Renal cortex interstitium (tissue), 11 donors: ENCODE results near the gene RORC. TPM values are rescaled to one million over a fixed set of nuclear protein-coding genes. Genes with fewer than 3 reads are reported as not detected.
A peak's percentile ranks its signal among the peaks of the same experiment; 100 is the strongest.

Experiments used
- DNase-seq, 11 donors: peaks; one replicate each; pipeline ENCODE4 v3.0.0-alpha.2; 2013; ENCODE audit warnings: low read depth in 9 of 11, low spot score in 4 of 11; ENCODE audit errors: extremely low read depth in 1 of 11
- polyA plus RNA-seq, 3 donors: library from polyadenylated mRNA; unstranded; fragments of 120-200 nt; gene quantifications; one replicate each; pipeline ENCODE4 v1.2.1, GENCODE V29; 2013; ENCODE audit not compliant: insufficient read length in 3 of 3

RORC gene
- polyA plus RNA-seq, 3 donors: 0.52 to 2.1 (median 0.75) TPM

DNA sequence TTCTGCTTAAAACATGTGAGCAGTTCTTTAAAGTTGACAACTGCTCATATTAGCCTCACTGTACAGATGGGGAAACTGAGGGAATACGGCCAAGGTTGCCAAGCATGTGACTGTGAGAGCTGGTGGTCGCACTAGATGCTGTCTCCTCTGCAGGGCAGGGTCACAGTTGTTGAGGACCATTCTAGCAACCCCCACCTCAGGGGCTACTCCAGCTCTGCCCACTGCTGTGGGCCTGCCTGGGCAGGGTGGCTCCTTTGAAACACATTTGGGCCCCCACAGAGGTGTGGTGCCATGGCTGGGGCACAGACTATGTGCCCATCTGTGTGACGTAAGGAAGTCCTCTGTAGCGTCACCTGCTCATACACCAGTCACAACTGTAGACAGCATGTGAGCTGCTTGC lies 21.1 kb upstream of the RORC start:
- no peak for DNase-seq

GRCh38 chr1:151851886-151852285 lies 20.3 kb upstream of the RORC start:
- no peak for DNase-seq

DNA sequence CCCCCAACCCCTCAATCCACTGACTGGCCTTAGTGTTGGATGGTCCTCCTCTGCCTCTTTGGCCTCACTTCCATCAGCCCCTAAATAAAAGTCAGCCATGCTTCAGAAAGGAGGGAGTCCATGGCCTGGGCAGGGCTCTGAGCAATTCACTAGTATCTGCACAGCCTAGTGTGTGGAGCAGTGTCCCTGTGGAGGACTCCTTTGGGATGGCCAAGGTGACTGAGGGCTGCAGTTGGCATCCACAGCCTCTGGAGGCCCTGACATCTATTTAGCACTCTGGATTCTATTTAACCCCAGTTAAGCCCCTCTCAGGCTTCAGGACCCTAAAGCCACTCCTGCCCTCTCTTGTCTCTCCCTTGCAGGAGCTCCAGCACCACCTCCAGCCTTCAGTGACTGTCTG lies 18.3 kb upstream of the RORC start:
- DNase-seq: no peak

DNA sequence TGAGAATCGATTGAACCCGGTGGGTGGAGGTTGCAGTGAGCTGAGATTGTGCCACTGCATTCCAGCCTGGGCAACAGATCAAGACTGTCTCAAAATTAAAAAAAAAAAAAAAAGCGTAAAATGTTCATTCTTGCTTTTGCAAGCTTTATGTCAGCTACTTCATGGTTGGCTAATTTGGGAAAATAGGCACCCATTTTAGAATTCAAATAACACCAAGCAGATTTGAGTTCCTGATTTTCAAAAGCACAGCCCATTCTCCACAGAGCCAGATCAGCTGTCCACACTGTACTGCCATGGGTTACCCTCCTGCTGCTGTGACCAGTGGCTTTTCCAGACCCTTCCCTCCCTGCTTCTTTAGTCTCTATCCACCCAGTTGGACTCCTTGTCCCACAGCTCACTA lies 17.5 kb upstream of the RORC start:
- DNase-seq: no peak

DNA sequence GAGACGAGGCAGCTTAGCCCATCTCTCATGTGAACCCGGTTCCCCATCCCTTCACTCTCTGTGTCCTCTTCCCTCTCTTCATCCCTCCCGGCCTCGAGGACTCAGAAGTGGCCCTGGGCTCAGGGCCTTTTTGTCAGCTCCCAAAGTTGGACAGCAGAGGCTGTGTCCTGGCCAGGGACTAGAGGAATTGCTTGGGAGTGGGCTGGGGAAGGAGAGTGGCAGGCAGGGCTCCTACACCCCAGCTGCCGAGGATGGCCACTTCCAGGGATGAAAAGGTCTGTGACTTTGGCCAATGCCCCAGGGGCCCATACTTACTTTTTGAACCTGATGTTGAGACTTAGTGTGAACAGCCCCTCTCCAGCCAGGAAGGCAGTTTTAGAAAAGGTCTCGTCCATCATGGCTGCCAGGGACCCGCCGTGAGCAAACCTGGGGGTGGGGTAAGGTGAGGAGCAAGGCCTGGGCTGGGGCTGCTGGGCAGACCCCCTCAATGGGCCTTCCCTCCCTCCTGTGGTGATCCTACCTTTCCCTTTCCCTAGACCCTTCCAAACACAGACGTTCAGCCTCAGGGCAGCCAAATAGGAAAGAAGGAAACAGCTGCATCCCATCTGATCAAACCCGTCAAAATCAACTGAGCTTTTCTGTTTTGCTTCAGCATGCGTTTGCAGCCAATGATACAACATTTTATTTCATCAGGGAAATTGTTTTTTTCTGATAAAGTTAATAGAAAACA lies 16.4 kb upstream of the RORC start:
- DNase-seq: no peak

DNA sequence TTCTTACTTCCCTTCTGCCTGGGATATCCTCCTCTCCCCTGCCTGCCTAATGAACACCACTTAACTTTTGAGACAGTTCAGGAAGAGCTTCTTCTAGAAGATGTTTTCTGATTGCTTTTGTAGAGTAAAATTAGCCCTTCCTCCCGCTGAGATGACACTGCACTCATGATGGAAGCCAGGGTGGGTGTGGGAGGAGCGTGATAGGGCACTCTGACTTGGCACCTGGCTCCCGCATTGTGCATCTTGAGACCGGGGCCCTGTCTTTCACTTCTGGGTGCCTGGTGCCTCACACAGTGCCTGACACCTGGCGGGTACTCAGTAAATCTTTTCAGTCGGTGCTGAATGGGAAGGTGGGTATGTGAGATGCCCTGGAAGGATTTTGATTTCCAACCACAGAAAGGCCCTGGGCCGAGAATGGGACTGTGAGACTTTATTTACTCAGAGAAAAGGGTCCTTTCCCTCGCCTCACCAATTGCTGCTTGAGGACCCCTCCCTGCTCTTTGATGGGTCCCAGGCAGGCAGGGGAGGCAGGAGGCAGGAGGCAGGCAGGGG lies 15.2 kb upstream of the RORC start:
- DNase-seq: no peak

DNA sequence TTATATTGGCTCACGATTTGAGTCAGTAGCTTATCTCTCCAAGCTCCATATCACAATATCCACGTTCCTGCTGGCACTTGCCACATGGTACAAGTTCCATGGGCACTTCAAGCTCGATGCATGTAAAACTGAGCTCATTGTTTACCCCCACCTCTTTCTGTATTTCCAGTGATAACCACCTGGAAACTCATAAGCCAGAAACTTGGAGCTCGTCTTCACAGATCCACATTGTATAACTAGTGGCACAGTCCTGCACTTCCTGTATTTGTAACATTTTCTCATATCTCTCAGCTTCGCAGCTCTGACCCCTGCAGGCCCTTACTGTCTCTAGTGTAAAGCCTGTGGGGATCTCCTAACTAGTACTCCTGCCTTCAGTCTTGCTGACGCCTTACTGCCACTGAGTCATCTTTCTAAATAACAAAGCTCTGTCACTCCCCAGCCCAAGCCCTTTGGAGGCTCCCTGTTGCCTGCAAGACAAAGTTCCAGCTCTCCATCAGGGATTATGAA lies 14.5 kb upstream of the RORC start:
- no peak for DNase-seq

- DNase-seq: no peak
These were observed 11.8 kb upstream of the RORC start for GRCh38 chr1:151843398-151843797.

- no peak for DNase-seq
These were observed 9.5 kb upstream of the RORC start for GRCh38 chr1:151841141-151841540.

DNA sequence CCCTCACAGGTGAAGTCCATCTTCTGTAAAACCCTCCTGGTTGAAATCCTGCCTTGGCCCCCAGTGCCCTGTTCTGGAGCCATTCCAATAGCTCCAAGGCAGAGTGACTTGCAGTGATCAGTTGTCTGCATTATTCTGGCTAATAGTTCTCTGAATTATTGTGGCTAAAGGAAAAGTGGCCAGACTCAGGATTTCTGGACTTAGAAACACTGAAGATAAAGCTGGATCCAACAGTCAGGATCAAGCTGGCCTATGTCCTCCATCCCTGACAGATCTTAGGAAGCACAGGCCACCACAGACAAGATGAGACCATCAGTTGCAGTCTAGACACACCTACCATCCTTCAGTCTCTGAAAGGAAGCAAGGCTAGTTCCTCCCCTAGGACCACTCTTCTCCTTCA lies 8.8 kb upstream of the RORC start:
- DNase-seq: no peak

GRCh38 chr1:151839457-151840403 lies 8.1 kb upstream of the RORC start, which contains the start of gene C2CD4D:
Gene C2CD4D, minus strand, starts transcription at chr1:151839820. Its CDS starts 831 bp downstream, at chr1:151838989.
- peak in 2 of 11 donors; percentile 42 to 54 for DNase-seq

GRCh38 chr1:151839082-151839412 lies 7.4 kb upstream of the RORC start:
- no peak for DNase-seq

DNA sequence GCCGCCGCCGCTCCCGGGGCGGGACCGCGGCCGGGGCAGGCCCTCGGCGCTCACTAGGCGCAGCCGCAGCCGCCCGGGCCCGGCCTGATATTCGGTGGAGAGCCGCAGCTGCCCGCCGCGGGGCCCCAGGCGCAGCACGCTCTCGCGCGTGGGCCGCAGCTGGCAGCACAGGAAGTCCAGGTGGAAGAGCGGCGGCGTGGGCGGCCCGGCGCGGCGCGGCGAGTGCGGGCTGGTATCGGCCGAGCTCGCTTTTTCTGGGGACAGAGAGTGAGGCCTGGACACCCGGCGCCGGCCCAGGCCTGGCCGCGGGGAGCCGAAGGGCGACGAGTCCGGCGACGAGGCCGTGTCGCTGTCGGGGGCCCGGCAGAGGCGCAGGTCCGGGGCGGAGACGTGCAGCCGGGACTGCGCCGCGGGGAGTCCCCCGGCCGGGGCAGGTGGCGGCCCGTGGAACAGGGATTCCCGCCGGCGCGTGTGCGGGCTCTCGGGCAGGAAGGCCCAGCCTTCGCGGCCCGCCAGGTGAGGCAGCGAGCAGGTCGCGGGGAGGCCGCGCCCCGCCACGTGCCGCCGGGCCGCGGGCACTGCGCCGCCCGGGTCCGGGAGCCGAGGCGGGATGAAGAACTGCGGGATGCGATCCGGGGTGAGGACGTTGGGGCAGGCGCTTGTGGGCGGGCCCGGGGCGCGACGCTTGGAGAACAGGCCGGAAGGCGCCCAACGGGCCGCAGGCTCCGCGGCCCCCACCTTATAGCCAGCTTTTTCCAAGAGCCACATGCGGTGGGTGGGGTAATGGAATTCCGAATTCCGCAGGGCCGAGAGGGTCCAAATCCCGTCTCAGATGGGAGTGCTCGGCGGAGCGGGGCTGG lies 6.8 kb upstream of the RORC start:
- no peak for DNase-seq

GRCh38 chr1:151837884-151838221 lies 6.3 kb upstream of the RORC start:
- no peak for DNase-seq

DNA sequence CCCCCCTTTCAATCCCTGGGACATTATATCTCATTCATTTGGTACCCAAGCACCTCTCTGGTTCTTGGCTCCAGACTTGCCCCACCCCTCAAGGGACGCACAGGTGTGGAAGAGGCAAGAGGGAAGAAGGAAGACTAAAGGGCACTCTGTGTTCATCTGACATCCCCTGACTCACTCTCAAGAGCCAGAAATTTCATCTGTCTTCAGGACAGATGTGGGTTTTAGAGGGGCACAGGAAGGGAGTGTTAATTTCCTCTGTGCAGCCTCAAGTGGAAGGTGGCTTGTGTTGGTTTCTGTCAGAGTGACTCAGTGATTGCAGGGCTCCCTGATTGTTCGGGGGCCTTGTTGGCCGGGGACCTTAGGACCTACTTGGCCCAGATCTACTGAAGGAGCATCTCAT lies 5.6 kb upstream of the RORC start:
- no peak for DNase-seq

DNA sequence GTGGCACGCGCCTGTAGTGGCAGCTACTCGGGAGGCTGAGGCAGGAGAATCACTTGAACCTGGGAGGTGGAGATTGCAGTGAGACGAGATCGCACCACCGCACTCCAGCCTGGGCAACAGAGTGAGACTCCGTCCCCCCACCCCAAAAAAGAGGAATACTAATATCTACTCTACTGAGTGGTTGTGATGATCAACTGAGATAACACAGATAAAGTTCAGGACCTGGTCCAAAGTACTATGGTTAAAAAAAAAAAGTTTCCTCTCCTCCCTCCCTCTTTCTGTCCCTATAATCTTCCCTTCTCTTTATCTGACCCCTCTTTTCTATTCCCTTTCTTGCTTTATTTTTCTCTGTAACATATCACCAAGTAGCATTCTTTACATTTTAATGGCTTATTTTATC lies 4.0 kb upstream of the RORC start:
- DNase-seq: no peak

- no peak for DNase-seq
These were observed 2.6 kb upstream of the RORC start for GRCh38 chr1:151834239-151834638.

- DNase-seq: no peak
These were observed 1.7 kb upstream of the RORC start for GRCh38 chr1:151833172-151833900.
